Measurements from ENCODE around the gene TRABD2B.

TRABD2B gene

DNA sequence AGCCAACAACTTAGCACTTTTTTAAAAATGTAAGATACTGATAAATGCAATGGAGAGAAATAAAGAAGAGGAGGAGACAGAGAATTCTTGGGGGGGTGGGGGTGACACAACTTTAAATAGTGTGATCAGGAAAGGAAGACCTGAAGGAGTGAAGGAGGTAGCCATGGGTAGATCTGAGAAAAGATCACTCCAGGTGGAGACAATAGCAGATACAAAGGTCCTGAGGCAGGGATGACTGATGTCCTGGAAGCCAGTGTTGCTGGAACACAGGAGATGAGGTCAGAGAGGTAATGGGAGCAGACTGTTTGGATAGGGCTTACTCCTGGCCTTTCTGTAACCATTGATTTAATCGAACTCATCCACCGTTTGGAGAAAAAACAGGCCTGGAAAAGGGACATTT, 24.6 kb upstream of the TRABD2B start:
- DNase-seq, result no peak

DNA sequence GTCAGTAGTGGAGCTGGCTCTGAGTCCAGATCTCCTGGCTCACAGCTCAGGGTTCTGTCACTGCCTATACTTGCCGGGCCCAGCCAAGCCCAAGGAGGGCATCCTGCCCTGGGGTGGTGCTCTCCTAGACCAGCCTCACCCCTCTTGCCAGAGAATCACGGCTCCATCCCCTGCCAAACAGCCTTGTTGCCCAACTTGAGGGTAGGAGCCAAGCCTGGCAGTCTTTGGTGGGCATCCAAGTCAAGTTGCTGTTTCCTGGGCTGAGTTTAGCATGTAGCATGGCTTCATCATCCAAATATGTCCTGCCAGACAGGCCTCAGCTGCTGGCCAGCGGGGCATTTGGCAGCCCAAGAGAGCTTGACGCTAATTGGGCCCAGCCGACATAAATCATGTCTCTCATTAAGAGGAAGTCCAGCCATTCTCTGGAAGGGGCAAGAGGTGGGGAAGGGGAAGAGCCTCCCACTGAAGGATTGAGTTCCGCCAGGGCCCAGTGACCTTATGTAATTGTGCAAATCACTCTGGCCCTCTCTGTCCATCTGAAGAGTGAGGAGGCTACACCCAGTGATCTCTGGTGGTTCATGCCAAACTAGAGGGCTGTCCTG, 22.6 kb upstream of the TRABD2B start:
- DNase-seq, result no peak

DNA sequence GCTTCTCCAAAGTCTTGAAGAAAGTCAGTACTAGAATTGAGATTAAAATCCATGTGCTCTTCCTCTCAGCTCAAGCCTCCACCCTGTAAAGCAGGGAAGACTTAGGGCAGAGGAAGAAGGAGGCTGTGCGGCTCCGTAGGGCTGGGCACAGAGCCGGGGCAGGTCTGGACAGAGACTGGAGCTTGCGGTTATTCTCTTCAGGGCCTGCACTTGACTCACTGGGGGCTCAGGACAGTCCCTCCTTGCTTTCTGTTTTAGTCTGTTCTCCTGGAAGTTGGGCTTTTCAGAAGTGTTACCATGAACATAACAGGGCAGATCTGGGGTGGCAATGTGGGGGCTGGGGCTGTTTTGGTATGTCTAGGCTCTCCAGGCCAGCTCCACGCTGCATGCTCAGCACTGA, 21.6 kb upstream of the TRABD2B start:
- no peak for DNase-seq

DNA sequence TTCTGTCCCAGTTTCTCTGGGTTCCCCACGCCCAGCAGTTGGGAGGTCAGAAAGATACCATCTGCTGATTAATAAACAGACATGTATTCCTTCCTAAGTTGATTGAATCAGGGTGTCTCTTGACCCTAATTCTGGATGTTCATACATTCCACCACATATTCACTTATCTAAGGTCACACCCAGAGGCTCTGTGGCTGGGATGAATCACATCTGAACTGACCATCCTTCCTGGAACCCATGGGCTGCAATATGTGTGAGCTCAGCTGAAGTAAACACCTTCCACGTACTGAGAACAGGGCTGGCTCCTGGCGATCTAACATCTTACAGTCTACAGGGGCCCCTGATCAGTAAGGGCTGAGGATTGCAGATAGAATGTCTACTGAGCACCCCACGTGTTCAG, 20.5 kb upstream of the TRABD2B start:
- DNase-seq, result no peak

DNA sequence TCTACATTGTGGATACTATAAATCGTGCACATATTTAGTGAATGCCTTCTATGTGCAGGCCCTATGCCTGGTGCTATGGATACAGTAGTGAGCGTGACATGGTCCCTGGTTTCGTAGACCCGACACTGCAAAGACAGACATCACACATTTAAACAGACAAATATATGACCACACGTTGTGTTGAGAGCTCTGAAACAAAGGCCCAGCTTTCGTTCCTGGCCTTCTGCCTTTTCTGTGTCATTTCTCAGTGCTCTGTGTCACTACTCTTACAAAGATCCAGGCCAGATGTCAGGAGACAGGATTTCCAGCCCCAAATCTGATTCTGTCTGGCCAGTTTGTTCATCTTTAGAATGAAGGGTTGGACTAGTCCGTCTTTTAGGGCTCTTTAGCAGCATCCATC, 19.3 kb upstream of the TRABD2B start:
- no peak for DNase-seq

DNA sequence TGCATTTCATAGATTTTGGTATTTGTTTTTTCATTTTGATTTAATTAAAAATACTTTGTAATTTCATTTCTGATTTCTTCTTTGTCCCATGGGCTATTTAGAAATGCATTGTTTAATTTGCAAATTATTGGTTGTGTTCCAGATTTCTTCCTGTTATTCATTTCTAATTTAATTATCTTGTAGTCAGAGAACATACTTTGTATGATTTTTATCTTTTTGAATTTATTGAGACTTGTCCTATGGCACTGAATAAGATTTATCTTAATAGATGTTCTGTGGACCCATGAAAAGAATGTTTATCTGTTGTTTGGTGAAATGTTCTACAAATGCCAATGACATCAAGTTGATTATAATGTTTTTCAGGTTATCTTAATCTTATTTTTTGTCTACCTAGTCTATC, 16.1 kb upstream of the TRABD2B start:
- no peak for DNase-seq

DNA sequence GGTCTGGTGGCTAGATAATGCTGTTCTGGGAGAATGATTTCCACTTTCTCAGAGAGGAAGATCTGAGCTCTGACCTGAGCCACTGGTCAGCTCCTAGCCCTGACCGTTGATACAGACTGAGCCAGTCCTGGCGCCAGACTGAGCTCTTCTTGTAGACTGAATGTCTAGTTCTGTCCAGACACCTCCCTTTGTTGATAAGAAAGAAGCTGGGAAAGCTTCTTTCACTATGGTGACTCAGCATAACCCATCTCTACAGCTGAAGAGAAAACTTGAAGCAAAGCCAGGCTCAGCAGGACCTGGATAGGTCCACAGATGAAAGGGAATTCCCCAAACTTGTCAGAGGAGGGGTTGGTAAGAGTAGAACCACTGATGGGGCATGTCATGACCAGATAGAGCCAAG, 9.9 kb upstream of the TRABD2B start:
- DNase-seq, result no peak

DNA sequence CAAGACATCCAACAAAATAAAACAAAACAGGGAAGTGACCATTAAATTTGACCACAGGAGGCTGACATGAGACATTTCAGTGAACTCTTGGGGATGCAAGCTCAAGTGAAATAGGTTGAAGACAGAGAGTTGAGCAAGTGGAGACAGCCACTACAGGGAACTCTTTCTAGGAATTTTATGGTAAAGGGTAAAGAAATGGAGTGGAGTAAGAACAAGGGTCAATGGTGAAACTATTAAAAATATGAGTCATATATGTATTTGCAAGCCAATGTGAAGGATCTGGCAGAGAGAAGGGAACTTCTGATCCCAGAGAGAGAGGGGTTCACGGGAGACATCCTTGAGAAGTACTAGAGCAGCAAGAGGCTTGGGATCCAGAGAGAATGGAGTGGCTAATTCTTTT, 9.1 kb upstream of the TRABD2B start:
- no peak for DNase-seq

DNA sequence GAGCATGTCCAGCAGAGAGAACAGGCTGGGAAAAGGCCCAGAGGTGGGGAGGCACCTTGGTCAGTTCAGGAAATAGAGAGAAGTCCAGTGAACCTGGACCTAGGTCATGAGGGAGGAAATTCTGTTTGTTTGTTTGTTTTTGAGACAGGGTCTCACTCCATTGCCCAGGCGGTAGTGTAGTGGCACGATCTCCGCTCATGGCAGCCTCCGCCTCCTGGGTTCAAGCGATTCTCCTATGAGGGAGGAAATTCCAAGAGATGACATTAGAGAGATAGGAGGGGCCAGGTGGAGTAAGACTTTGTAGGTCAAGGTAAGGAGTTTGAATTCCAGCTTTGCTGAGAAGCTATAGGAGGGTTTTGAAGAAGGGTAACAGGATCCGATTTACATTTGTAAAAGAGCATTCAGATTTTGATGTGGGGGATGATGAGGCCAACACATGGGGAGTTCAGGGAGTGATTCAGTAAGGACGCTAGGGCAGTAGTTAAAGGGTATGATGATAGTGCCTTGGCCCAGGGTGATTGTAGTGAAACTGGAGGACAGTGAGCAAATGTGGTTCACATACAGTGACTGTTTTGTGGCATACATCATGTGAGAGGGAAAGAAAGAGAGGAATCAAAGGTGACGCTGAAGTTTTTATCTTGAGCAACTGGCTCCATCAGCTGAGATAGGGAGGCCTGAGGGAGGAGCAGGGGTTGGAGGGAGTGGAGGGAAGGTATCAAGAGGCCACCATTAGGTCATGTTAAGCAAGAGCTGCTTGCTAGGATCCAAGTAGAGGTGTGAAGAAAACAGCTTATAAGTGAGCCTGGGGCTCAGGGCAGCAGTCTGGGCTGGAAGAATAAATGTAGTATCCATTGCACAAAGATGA, 8.3 kb upstream of the TRABD2B start:
- DNase-seq, result no peak

DNA sequence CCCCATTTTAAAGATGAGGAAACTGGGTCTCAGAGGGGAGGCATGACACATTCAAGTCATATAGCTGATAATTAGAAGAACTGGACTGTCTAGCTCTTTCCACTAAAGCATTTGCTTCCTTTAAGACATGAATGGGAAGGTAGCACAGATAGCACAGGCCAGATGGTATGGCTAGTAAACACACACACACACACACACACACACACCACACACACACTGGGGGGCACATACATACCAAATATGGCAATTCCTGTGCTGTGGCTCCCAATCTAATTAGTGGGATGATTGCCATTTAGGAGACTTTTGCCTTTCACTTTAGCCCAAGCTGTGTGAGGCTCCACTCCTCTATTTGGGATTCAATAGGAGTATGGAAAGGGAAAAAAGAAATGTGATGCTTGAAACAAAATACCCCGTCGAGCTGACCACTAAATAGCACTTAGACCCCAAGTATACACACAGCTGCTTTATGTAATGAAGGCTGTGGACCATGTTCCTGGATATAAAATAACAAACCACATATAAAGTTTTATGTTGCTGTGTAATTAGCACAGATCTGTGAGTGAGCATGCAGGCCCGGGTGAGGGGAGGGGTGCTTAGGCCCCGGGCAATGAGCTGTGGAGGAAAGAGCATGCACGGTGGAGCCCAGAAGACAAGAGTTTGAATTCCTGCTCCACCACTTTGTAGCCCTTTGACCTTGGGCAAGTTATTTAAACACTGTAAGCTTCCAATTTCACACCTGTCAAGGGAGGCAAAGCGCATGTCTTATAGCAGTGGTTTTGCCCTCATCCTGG, 6.8 kb upstream of the TRABD2B start:
- no peak for DNase-seq

DNA sequence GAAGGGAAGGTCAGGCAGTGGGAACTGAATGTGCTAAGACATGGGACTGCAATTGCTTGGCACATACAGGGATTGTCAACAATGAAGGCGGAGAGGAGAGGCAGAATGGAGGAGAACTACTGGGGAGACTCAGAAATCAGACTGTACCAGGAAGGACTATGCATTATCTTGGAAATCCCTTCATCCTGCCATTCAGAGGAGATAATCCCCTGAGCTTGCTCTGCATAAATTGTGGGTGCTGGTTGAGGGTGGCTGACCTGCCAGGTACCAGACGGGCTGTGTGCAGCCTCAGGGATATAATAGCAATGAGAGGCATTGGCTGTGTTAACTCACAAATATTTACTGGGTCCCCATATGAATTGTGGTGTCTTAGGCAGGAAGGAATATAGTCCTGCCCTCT, 5.0 kb upstream of the TRABD2B start:
- DNase-seq, result no peak

DNA sequence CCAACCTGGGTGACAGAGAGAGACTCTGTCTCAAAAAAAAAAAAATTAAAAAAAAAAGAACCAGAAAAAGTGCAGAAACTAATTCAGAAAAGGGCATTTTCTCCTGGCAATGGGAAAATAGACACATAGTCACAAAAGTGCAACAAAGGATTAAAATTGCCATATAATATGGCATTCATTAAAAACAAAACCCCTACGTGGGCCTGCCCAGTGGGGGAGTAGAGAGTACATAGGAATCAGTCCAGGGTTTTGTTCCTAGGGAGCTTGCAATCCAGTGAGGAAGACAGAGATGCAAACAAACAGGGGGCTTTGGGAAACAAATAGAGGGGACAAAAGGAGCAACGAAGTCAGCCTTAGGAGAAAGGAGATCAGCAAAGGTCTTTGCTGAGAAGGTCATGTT, 4.5 kb upstream of the TRABD2B start:
- DNase-seq, result no peak

DNA sequence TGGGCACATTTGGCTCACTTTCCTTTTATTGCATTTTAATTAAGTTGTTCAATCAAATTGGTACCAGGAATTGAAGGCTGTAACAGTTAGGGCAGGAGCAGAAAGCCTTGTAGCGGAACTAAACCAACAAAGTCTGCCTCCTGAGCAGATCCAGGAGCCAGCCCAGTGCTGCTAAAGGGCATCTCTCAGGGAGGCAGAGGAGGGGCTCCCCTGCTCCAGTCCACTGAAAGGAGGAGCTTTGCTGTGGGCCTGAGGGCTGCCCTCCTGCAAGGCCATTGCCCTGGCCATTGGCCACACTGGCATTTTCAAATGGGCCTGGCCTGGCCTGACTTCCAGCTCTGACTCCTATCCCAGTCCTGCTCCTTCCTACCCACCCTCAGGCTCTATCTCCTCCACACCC, 3.7 kb upstream of the TRABD2B start:
- no peak for DNase-seq

DNA sequence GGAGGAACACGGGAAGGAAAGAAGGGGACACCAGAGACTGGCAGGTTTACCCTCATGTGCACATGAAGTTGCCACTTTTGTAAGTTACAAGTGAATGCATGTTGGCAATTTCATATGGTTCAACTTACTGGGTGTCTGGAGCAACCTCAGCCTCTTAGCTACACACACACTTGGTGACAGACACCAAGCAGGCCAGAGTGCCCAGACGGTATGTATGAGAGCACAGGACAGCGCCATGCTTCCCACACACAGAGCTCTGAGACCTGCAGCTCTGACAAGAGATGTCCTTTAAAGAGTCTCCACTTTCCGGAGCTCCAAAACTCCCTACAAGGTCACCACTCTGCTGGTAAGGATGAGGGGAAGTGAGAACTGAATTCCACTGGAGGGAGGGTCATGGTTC, 1.9 kb upstream of the TRABD2B start:
- DNase-seq, result no peak

DNA sequence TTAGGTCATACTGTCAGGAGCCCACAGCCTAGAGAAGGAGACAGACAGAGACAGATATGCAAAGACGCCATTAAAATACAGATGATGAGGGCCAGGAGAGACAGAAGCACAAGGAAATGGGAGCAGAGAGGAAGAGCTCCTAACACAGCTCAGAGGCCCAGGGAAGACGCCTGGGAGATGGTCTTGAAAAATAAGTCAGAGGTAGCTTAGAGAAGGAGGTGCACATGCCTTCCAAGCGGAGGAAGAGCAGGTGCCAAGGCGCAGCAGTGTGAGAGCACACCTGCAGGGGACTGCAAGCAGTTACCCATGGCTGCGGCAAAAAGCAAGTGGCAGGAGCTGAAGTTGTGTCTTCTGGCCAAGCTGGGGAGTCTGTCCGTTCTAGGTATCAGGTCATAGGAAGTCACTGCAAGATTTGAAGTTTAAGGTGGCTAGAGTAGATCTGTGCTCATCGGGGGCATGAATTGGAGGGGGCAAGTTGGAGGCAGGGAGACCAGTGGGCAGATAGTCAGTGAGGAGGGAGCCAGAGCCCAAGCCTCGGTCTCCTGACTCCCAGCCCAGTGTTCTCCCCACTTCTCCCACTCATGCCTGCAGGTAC, 1.3 kb upstream of the TRABD2B start:
- no peak for DNase-seq

DNA sequence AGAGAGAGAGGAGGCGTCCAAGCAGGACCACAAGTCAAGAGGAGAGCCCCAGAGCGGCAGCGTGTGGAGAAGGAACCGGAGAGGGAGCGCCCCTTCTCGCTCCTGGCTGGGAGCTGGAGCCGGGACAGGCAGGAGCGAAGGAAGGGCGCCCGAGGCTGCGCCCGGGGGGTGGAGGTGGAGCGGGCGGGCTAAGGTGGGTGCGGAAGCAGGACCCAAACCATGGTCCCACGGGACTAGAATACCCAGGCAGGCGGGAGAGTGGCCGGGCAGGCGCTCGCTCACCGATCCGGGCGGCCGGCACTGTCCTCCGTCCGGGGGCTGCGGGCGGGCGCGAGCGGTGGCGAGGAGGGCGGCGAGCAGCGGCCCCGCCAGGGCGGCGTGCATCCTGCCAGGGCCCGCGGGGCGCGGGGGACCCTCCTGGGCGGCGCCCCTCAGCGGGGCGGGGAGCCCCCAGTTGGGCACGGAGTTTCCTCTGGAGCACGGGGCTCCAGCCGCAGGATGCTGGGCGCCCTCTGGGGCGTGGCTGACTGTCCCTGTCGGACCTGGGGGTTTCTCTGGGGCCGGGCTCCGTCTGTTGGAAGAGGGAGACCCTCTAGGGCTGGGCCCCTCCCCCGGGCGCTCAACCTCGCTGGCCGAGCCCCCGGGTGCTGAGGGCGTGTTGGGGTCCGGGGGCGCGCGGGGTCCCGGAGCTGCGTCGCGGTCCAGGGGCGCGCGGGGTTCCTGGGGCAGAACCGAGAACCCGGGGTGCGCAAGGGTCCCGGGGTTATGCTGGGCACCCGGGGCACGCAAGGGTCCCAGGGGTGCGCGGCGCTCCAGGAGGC, 569 bp downstream of the TRABD2B start:
- DNase-seq, result no peak

DNA sequence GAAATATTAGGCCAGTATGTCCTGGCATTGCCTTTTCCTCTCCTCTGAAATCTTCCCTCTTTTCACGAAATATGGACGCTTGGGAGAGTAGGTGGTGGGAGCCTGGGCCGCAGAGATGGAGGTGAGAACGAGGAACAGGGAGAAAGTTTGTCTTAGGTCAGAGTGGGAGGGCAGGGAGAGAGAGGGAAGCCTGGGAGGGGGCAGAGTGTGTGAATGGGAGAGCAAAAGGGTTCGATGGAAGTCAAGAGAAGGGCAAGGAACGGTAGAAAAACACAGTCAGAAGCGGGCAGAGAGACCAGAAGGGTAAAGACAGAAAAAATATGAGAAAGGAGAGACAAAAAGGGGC, 1.2 kb downstream of the TRABD2B start:
- DNase-seq, result no peak

DNA sequence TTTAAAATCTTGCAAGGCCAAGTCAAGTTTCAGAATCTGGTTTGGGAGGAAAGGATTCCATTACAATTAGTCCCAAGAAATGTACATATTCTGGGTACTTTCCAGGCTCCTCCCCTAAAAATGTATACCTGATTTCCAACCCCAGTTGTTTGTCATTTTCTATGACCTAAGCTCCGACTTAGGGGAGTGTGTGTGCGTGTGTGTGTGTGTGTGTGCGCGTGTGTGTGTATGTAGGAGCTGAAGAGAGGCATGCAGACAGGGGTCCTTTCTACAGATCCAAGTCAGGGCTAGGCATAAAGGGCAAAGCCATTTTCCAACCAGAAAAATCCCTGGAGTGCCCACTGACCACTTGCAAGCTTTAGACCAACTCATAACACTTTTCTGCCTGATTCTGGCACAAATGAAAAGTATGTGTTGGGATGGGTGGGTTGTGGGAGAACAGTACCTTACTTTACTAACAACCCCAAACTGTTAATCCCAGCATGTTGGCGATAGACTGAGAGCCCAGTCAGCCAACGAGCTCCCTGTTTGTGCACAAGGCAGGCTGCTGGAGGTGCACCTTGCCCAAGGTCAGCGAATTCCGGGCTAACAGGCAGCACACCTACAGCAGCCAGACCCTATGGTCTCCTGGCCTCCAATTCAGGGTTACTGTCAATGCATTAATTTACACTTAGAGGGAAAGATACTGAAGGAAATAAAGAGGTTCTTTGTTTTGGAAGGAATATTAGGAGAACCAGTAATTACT, 1.7 kb downstream of the TRABD2B start:
- no peak for DNase-seq

DNA sequence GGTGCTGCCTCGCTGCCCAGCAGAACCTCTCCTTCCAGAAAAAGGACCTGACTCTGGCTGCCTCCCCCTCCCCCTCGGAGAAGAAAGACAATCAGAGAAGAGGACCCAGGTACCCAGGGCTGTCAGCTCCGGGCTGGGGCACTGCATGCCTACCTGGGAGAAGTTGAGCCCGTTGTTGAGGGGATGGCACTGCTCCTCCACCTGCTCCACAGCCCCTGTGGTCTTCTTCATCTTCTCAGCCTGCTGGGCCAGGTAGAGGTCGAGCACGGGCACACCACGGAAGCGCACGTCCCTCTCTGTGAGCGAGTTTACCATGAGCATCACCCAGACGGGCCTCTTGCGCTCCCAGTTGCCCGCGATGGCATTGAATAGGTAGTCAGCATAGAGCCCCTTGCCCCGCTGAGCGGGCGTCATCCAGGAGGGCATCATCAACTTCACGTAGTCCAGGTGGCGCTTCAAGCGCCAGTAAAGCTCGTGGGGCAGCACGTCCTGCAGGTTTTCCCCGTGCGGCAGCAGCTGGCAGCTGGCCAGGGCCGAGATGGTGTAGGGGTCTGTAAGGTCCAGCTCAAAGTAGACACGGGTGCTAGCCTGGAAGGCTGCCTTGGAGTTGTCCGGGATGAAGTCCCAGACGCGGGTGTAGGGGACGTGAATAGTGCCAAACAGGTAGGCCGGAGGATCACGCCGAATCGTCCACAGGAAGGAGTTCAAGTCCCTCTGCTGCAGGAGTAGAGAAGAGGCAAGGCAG, 3.1 kb downstream of the TRABD2B start:
- no peak for DNase-seq

DNA sequence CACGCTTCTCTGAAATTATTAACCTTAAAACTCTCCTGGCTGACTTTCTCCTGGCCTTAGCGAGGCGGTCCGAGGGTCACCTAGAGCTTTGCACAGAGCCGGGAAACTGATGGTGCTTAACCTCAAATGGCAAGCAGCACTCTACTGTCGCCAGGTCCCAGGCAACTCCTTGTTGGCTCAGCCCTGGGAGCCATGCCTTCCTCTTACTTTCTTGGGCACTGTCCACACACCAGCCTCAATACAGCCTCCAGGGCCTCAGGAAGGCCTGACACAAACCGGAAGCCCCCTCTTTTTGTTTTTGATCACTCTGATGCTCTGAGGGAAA, 3.8 kb downstream of the TRABD2B start:
- DNase-seq, result no peak

DNA sequence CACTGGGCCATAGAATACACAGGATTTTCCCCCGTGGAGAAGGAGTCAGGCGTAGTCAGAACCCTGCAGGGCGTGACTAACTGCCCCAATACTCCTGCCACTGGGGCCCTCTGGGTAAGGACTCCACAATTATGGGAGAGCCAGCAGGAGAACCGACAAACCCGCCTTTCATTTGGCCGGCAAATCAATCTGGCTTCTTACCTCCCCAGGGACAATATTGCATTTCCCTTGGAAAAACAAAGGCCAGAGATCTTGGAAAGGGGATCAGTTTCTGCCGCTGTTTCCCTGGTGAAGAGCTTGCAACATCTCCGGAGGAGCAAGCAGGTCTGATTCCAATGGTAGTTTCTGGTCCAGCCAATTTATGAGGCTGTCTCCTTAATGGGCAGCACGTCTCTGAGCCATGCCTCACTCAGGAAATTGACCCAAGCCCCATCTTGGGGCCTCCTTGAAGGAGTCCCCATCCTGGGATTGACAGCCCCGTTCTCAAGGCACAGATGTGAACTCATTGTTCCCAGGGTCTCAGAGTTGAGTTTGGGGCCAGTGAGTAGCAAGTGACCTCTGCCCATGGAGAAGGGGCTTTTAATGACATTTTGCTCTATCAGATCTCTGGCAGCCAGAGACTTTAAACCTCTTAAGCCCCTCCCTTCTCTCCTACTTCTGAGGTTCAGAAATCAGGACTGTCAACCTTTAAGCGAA, 4.3 kb downstream of the TRABD2B start:
- DNase-seq, result no peak
